Panc1 (cell line): ENCODE results near the gene CYBA. TPM values are rescaled to one million over a fixed set of nuclear protein-coding genes. Genes with fewer than 3 reads are reported as not detected.

Experiments used
- ATAC-seq: fragments of 200-7000 bp; cut with Tn5 transposase; 2 replicates; pipeline ENCODE4 v1.9.1; 2020; ENCODE audit warnings: mild to moderate bottlenecking, moderate library complexity
- BruUV-seq: library from RNA; stranded (reverse); fragments of 400-500 nt; replicated peaks from 2 replicates; lab custom pipeline; 2021; lab: Mats Ljungman, UMichigan
- CTCF ChIA-PET: fragments of 300-600 bp; sonication (Branson Sonifier 250); formaldehyde crosslinking; loops from one replicate; lab custom pipeline; 2022; ENCODE audit warnings: antibody characterized with exemption; lab: Charles Lee
- POLR2A ChIA-PET: fragments of 300-600 bp; sonication (Branson Sonifier 250); formaldehyde crosslinking; loops from one replicate; lab custom pipeline; 2022; ENCODE audit warnings: antibody characterized with exemption; lab: Charles Lee
- DNase-seq: peaks from one replicate; pipeline ENCODE4 v3.0.0-alpha.2; 2010; ENCODE audit warnings: low read depth, low spot score
- H3K27ac ChIP-seq: 2 replicates; pipeline ENCODE4 v1.5.1; 2011; ENCODE audit warnings: mild to moderate bottlenecking, low read length, inconsistent platforms
- H3K27me3 ChIP-seq: fragments of 200-500 bp; sonication (Bioruptor generic); 2 replicates; pipeline ENCODE4 v1.6.0; 2014; ENCODE audit warnings: low read length, inconsistent platforms; ENCODE audit not compliant: control insufficient read depth, insufficient read depth
- H3K36me3 ChIP-seq: fragments of 200-500 bp; sonication (Bioruptor generic); 2 replicates; pipeline ENCODE4 v1.5.1; 2014; ENCODE audit warnings: inconsistent platforms, mild to moderate bottlenecking, low read length, moderate library complexity; ENCODE audit not compliant: control insufficient read depth, insufficient read depth
- H3K4me1 ChIP-seq: 2 replicates; pipeline ENCODE4 v1.5.1; 2011; ENCODE audit warnings: inconsistent platforms, mild to moderate bottlenecking, low read length, moderate library complexity; ENCODE audit not compliant: control insufficient read depth, insufficient read depth
- H3K4me3 ChIP-seq, 2 experiments: 2 replicates each; pipeline ENCODE4 v1.5.1; 2011 to 2012; ENCODE audit warnings: low read depth in 2 of 2, low read length in 2 of 2, mild to moderate bottlenecking in 2 of 2, inconsistent platforms in 1 of 2, moderate library complexity in 1 of 2
- H3K9me3 ChIP-seq: fragments of 200-500 bp; sonication (Bioruptor generic); 2 replicates; pipeline ENCODE4 v1.5.1; 2014; ENCODE audit warnings: low read depth, mild to moderate bottlenecking, inconsistent platforms, low read length, moderate library complexity; ENCODE audit not compliant: control insufficient read depth, insufficient read depth
- POLR2AphosphoS5 ChIP-seq: IDR thresholded peaks from 2 replicates; pipeline ENCODE4 v1.6.1; 2012; ENCODE audit warnings: mild to moderate bottlenecking, low read depth, low read length, moderate library complexity
- SIN3A ChIP-seq: IDR thresholded peaks from 2 replicates; pipeline ENCODE4 v1.6.1; 2012; ENCODE audit warnings: low read depth, mild to moderate bottlenecking, low read length, moderate library complexity, borderline replicate concordance; ENCODE audit not compliant: insufficient read depth
- TCF7L2 ChIP-seq: IDR thresholded peaks from 2 replicates; pipeline ENCODE4 v1.6.1; 2011; ENCODE audit warnings: mild to moderate bottlenecking, low read depth, low read length, inconsistent platforms
- in situ Hi-C: cut with HindIII; loops from 2 replicates; pipeline ENCODE4 v1.10.0; 2016; ENCODE audit warnings: low sequenced_read_pairs, low pct_unique_long_range_greater_than_20kb
- intact Hi-C: fragments of 100-400 bp; cut with micrococcal nuclease; formaldehyde crosslinking; loops from one replicate; pipeline ENCODE4 v1.10.0; 2022; ENCODE audit not compliant: unreplicated experiment
- total RNA-seq: library from RNA; stranded (reverse); gene quantifications from one replicate; pipeline ENCODE4 v1.2.1, GENCODE V29; 2021; ENCODE audit not compliant: unreplicated experiment
- TF ChIP-seq, protein P1 (sequence below), 2 experiments: IDR thresholded peaks; 2 replicates each; pipeline ENCODE4 v1.6.1; 2011 to 2012; ENCODE audit warnings: low read depth in 2 of 2, control low read depth in 1 of 2, low read length in 1 of 2, mild to moderate bottlenecking in 1 of 2, moderate library complexity in 1 of 2; ENCODE audit not compliant: insufficient read depth in 1 of 2
- TF ChIP-seq, protein P2 (sequence below): fragments of 450-650 bp; IDR thresholded peaks from 2 replicates; pipeline ENCODE4 v1.5.1; 2017; ENCODE audit warnings: mild to moderate bottlenecking

Gene CYBA
- total RNA-seq, 1 experiment from 2014 or later: 233 TPM

DNA sequence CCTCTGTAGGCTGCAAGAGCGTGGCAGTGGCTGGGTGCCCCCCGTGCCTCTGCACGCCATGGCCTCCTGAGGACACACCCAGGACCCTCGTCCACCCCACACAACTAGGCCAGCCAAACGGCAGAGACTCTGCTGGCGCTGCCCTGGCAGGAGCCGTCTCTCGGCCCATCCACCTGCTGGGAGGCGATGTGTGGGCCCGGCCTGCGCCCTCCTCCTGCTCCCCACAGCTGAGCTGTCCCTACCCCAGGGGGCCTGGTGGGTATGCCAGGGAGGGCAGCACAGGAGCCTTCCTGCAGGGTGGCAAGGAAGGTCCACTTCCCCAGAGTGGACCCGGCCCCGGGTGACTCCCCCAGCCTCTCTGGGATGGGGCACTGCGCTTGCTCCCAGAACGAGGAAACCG lies 48.3 kb upstream of the CYBA start:
- TF ChIP-seq, protein P1, sequence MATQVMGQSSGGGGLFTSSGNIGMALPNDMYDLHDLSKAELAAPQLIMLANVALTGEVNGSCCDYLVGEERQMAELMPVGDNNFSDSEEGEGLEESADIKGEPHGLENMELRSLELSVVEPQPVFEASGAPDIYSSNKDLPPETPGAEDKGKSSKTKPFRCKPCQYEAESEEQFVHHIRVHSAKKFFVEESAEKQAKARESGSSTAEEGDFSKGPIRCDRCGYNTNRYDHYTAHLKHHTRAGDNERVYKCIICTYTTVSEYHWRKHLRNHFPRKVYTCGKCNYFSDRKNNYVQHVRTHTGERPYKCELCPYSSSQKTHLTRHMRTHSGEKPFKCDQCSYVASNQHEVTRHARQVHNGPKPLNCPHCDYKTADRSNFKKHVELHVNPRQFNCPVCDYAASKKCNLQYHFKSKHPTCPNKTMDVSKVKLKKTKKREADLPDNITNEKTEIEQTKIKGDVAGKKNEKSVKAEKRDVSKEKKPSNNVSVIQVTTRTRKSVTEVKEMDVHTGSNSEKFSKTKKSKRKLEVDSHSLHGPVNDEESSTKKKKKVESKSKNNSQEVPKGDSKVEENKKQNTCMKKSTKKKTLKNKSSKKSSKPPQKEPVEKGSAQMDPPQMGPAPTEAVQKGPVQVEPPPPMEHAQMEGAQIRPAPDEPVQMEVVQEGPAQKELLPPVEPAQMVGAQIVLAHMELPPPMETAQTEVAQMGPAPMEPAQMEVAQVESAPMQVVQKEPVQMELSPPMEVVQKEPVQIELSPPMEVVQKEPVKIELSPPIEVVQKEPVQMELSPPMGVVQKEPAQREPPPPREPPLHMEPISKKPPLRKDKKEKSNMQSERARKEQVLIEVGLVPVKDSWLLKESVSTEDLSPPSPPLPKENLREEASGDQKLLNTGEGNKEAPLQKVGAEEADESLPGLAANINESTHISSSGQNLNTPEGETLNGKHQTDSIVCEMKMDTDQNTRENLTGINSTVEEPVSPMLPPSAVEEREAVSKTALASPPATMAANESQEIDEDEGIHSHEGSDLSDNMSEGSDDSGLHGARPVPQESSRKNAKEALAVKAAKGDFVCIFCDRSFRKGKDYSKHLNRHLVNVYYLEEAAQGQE (IDR thresholded peaks at IDR 0.05; ENCODE audit: insufficient read depth in 1 of 2, low read depth in 2 of 2, low read length in 1 of 2): no peak
- TF ChIP-seq SIN3A (no peak), POLR2AphosphoS5 (no peak), TCF7L2 (no peak)
- TF ChIP-seq, protein P2, sequence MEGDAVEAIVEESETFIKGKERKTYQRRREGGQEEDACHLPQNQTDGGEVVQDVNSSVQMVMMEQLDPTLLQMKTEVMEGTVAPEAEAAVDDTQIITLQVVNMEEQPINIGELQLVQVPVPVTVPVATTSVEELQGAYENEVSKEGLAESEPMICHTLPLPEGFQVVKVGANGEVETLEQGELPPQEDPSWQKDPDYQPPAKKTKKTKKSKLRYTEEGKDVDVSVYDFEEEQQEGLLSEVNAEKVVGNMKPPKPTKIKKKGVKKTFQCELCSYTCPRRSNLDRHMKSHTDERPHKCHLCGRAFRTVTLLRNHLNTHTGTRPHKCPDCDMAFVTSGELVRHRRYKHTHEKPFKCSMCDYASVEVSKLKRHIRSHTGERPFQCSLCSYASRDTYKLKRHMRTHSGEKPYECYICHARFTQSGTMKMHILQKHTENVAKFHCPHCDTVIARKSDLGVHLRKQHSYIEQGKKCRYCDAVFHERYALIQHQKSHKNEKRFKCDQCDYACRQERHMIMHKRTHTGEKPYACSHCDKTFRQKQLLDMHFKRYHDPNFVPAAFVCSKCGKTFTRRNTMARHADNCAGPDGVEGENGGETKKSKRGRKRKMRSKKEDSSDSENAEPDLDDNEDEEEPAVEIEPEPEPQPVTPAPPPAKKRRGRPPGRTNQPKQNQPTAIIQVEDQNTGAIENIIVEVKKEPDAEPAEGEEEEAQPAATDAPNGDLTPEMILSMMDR: no peak
- ATAC-seq: no peak
- BruUV-seq: no TSS peak
- POLR2A ChIA-PET: no interaction called here
- no peak for DNase-seq
- intact Hi-C loops (no loop called here), in situ Hi-C loops (no loop called here)
- Histone ChIP-seq H3K9me3 (no peaks in the 10 kb centered on the region), H3K4me3 (no peak overlapping the region), H3K27me3 (no peaks in the 10 kb centered on the region), H3K4me1 (no peaks in the 10 kb centered on the region), H3K27ac (no peak overlapping the region), H3K36me3 (no peaks in the 10 kb centered on the region)
- CTCF ChIA-PET: no interaction called here

DNA sequence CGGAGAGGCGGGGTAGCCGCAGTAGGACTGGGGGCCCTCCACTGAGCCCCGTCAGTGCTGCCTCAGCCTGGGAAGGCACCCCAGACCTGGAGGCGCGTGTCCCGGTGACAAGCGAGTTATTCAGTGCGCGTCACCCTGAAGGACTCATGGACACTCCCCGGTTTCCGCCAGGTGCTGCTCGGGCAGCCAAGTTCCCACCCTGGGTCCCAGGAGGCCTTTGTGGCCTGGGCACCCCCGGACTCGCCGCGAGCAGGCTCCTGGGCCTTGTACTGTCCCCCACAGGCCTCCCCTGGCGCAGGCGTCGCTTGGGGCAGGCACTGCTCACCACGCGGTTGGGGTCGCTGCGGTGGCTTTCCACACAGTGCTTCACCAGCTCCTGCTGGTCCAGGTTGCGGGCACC lies 47.8 kb upstream of the CYBA start:
- TF ChIP-seq POLR2AphosphoS5: no peak
- no peak for TF ChIP-seq TCF7L2
- Histone ChIP-seq H3K27me3 (no peaks in the 10 kb centered on the region), H3K27ac (no peak overlapping the region), H3K4me3 (no peak overlapping the region), H3K4me1 (no peaks in the 10 kb centered on the region), H3K36me3 (no peaks in the 10 kb centered on the region), H3K9me3 (no peaks in the 10 kb centered on the region)
- DNase-seq: no peak
- in situ Hi-C loops (no loop called here), intact Hi-C loops (no loop called here)
- BruUV-seq: no TSS peak
- ChIA-PET POLR2A (no interaction called here), CTCF (no interaction called here)
- no peak for ATAC-seq

DNA sequence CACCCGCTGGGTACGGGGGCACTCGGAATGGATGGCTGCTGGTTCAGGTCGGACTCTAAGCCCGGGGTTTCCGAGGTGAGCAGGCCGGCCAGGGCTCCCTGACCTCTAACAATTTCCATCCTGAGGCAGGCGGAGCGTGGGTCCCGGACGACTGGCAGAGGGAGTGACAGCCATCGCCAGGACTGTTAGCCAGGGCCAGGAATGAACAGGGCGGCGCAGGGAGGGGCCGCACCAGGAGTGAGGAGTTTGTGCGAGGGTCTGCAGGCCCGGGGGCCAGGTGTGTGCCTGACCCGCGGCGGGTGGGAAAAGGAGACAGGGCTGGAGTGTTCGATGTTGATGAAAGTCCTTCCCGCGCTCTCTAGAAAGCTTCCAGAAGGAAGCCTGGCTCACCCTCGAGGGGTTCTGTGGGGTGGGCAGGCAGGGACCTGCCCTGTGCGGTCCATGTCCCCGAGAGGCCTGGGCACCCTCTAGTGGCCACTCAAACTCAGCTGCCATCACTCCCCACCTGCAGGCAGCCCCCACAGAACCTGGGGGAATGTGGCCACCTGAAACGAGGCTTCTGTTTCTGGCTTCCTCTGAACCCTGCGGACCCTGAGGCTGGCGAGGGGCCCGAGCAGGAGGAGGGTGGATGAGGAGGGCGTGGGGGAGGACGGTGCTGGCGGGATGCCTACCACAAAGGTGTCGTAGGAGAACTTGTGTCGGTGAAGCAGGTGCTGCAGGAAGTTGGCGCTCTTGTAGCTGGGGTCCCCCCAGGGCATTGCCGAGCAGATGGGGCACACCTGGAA lies 47.2 kb upstream of the CYBA start:
- H3K27ac ChIP-seq: no peak overlapping the region
- POLR2A ChIA-PET: no interaction called here
- CTCF ChIA-PET: no interaction called here

More for the DNA sequence above, 47.2 kb upstream of the CYBA start:
- no TSS peak for BruUV-seq
- intact Hi-C loops: no loop called here
- ATAC-seq (no peak; the same call in 1 of the 2 replicates), DNase-seq (no peak)
- Histone ChIP-seq H3K4me3 (no peak overlapping the region), H3K4me1 (no peaks in the 10 kb centered on the region), H3K9me3 (no peaks in the 10 kb centered on the region), H3K27me3 (no peaks in the 10 kb centered on the region), H3K36me3 (no peaks in the 10 kb centered on the region)
- in situ Hi-C loops: no loop called here
- no peak for TF ChIP-seq SIN3A
- TF ChIP-seq, protein P1 (IDR thresholded peaks at IDR 0.05; ENCODE audit: insufficient read depth in 1 of 2, low read depth in 2 of 2, low read length in 1 of 2): no peak
- TF ChIP-seq POLR2AphosphoS5: no peak
- TF ChIP-seq TCF7L2: no peak
- TF ChIP-seq, protein P2: no peak; the same call in 1 of the 2 replicates
